K562 (cell line): Measurements from ENCODE around the gene ACSS2. TPM values are rescaled to one million over a fixed set of nuclear protein-coding genes. Genes with fewer than 3 reads are reported as not detected.

ENCODE experiments used
- ATAC-seq: fragments of 200-7000 bp; cut with Tn5 transposase; 3 replicates; pipeline ENCODE4 v1.9.1; 2020; ENCODE audit warnings: moderate library complexity
- BruUV-seq: library from RNA; stranded (reverse); fragments of 400-500 nt; replicated peaks from 2 replicates; lab custom pipeline; 2021; lab: Mats Ljungman, UMichigan
- CTCF ChIA-PET: fragments of 300-600 bp; formaldehyde crosslinking; extraction: SDS; loops from one replicate; lab custom pipeline; 2021; ENCODE audit warnings: low intra/inter-chr PET ratio; lab: Yijun Ruan, JAX
- POLR2A ChIA-PET: fragments of 300-600, 350-650 bp; sonication (Branson Sonifier 250); formaldehyde crosslinking; extraction: SDS; loops from one replicate; lab custom pipeline; 2021; ENCODE audit warnings: antibody characterized with exemption, inconsistent platforms; lab: Yijun Ruan, JAX
- DNase-seq, 4 experiments: peaks; one replicate each; pipeline versions ENCODE4 v3.0.0 to v3.0.0-alpha.2; 2011 to 2018; ENCODE audit warnings: low spot score in 3 of 4, mixed read lengths in 3 of 4; ENCODE audit errors: extremely low read depth in 1 of 4
- FAIRE-seq: peaks from 2 replicates; lab custom pipeline; 2011; peaks lifted over from hg19 to GRCh38; lab: Jason Lieb, UNC
- H2AFZ ChIP-seq: 2 replicates; pipeline ENCODE4 v1.6.0; 2011; ENCODE audit warnings: low read depth, low read length, control low read depth, inconsistent platforms
- H3K27ac ChIP-seq: fragments of 200-600 bp; 3 replicates; pipeline ENCODE4 v1.8.0; 2011; ENCODE audit warnings: low read depth, mild to moderate bottlenecking, control low read depth, inconsistent platforms, low read length, moderate library complexity, mixed read lengths; ENCODE audit errors: extremely low read depth
- H3K27me3 ChIP-seq, 2 experiments: fragments of 300-600 bp in 1 of 2; 2 replicates in 1 of 2; 3 replicates in 1 of 2; pipeline versions ENCODE4 v1.6.0 to v1.8.0; 2011; ENCODE audit warnings: inconsistent platforms in 2 of 2, low read length in 2 of 2, mild to moderate bottlenecking in 1 of 2, mixed read lengths in 1 of 2, moderate library complexity in 1 of 2; ENCODE audit not compliant: control insufficient read depth in 2 of 2, insufficient read depth in 2 of 2
- H3K36me3 ChIP-seq: fragments of 300-600 bp; 3 replicates; pipeline ENCODE4 v1.8.0; 2011; ENCODE audit warnings: mild to moderate bottlenecking, low read length, inconsistent platforms; ENCODE audit not compliant: control insufficient read depth, insufficient read depth
- H3K4me1 ChIP-seq, 2 experiments: fragments of 200-600 bp in 1 of 2; replicated peaks in 1 of 2; 2 replicates in 1 of 2; 3 replicates in 1 of 2; pipeline versions ENCODE4 v1.5.1 to v1.8.0; 2011; ENCODE audit warnings: inconsistent platforms in 2 of 2, low read length in 2 of 2, mild to moderate bottlenecking in 1 of 2, mixed read lengths in 1 of 2, moderate library complexity in 1 of 2; ENCODE audit not compliant: control insufficient read depth in 2 of 2, insufficient read depth in 2 of 2
- H3K4me2 ChIP-seq: 2 replicates; pipeline ENCODE4 v1.6.1; 2011; ENCODE audit warnings: low read length, control low read depth, inconsistent platforms, mixed read lengths; ENCODE audit not compliant: insufficient read depth
- H3K4me3 ChIP-seq: fragments of 200-600 bp; sonication (generic), shearing (Covaris generic); 2 replicates; pipeline ENCODE4 v1.5.1; 2016; ENCODE audit warnings: control low read depth, inconsistent platforms
- H3K79me2 ChIP-seq: fragments of 200-600 bp; 3 replicates; pipeline ENCODE4 v1.8.0; 2011; ENCODE audit warnings: low read length, inconsistent platforms; ENCODE audit not compliant: control insufficient read depth, insufficient read depth
- H3K9ac ChIP-seq, 2 experiments: 2 replicates each; pipeline versions ENCODE4 v1.6.0 to v1.6.1; 2011; ENCODE audit warnings: low read depth in 2 of 2, low read length in 2 of 2, control low read depth in 1 of 2, inconsistent platforms in 1 of 2, mild to moderate bottlenecking in 1 of 2, mixed read lengths in 1 of 2; ENCODE audit not compliant: insufficient read depth in 1 of 2
- H3K9me1 ChIP-seq: one replicate; pipeline ENCODE4 v1.6.0; 2011; ENCODE audit warnings: inconsistent platforms, mild to moderate bottlenecking, low read length, moderate library complexity; ENCODE audit not compliant: control insufficient read depth, insufficient read depth
- H3K9me3 ChIP-seq: replicated peaks from 2 replicates; pipeline ENCODE4 v1.5.1; 2011; ENCODE audit warnings: low read depth, low read length, inconsistent platforms; ENCODE audit not compliant: control insufficient read depth, insufficient read depth
- H4K20me1 ChIP-seq: replicated peaks from 2 replicates; pipeline ENCODE4 v1.6.1; 2011; ENCODE audit warnings: low read length, inconsistent platforms, mixed read lengths; ENCODE audit not compliant: control insufficient read depth, insufficient read depth
- BRD4 ChIP-seq: fragments of 200-600 bp; sonication (generic); IDR thresholded peaks from 2 replicates; pipeline ENCODE4 v1.6.1; 2017; ENCODE audit warnings: inconsistent platforms
- CHD4 ChIP-seq: fragments of 200-600 bp; sonication (generic); IDR thresholded peaks from 3 replicates; pipeline ENCODE4 v1.6.1; 2012; ENCODE audit warnings: low read depth, mild to moderate bottlenecking, mixed read lengths, low read length, inconsistent platforms; ENCODE audit not compliant: insufficient read depth, insufficient replicate concordance, poor library complexity, severe bottlenecking
- GMEB1 ChIP-seq: fragments of 250-450 bp; sonication (Bioruptor Pico); IDR thresholded peaks from 2 replicates; pipeline ENCODE4 v1.4.0; 2020; ENCODE audit warnings: mild to moderate bottlenecking
- MAFG ChIP-seq: fragments of 450-650 bp; conservative IDR thresholded peaks from 2 replicates; pipeline ENCODE4 v1.6.1; 2016; ENCODE audit warnings: missing genetic modification characterization, missing compliant biosample characterization
- STAT6 ChIP-seq: sonication (generic); formaldehyde crosslinking; IDR thresholded peaks from 2 replicates; pipeline ENCODE4 v1.8.1; 2023; ENCODE audit warnings: mild to moderate bottlenecking, missing genetic modification reagents
- TCFL5 ChIP-seq: fragments of 250-450 bp; sonication (Bioruptor Pico); conservative IDR thresholded peaks from 2 replicates; pipeline ENCODE4 v1.6.1; 2021; ENCODE audit warnings: mild to moderate bottlenecking, moderate library complexity, matching md5 sums
- THRA ChIP-seq: fragments of 450-650 bp; IDR thresholded peaks from 2 replicates; pipeline ENCODE4 v1.6.1; 2017; ENCODE audit warnings: mild to moderate bottlenecking, moderate library complexity
- ZBTB2 ChIP-seq: fragments of 450-650 bp; IDR thresholded peaks from 2 replicates; pipeline ENCODE4 v1.6.1; 2016; ENCODE audit warnings: antibody characterized with exemption
- ZNF165 ChIP-seq: fragments of 250-450 bp; sonication (Bioruptor Pico); IDR thresholded peaks from 2 replicates; pipeline ENCODE4 v1.4.0; 2020; ENCODE audit warnings: borderline replicate concordance
- ZNF707 ChIP-seq: fragments of 250-450 bp; sonication (Bioruptor Pico); conservative IDR thresholded peaks from 2 replicates; pipeline ENCODE4 v1.8.0; 2022; ENCODE audit warnings: inconsistent platforms, mild to moderate bottlenecking, moderate library complexity
- ZNF740 ChIP-seq, 3 experiments: fragments of 200-800 bp in 1 of 3; sonication (Bioruptor generic) in 1 of 3; sonication (generic) in 1 of 3; formaldehyde crosslinking in 1 of 3; IDR thresholded peaks; 2 replicates each; pipeline versions ENCODE4 v1.6.1 to v1.8.0; 2016 to 2022; ENCODE audit warnings: mild to moderate bottlenecking in 2 of 3, missing compliant biosample characterization in 2 of 3, missing genetic modification characterization in 2 of 3, missing genetic modification reagents in 1 of 3
- WGBS: fragments of 100-300 bp; shearing (Covaris generic); methylation state at CpG from one replicate; pipeline ENCODE4 v1.1.6; 2016; ENCODE audit warnings: low coverage, mixed read lengths; ENCODE audit not compliant: insufficient coverage; ENCODE audit errors: missing lambda C conversion rate; 5-methylcytosine and 5-hydroxymethylcytosine counted together
- in situ Hi-C: fragments of 300-500 bp; cut with MboI; formaldehyde crosslinking; loops from 4 replicates; pipeline ENCODE4 v1.15.0; 2018; ENCODE audit warnings: inconsistent platforms, mixed read lengths
- intact Hi-C: fragments of 100-400 bp; cut with micrococcal nuclease; formaldehyde crosslinking; loops from 2 replicates; pipeline ENCODE4 v1.14.2; 2022
- polyA plus RNA-seq, 8 experiments: library from polyadenylated mRNA; depleted of rRNA in 4 of 8; stranded (reverse) in 5 of 8; unstranded in 3 of 8; fragments of >200 nt; fragmentation: Nextera tagmentation in 2 of 8; fragmentation: Illumina TruSeq in 1 of 8; extraction: Ambion mirVana in 2 of 8; extraction: Trizol in 1 of 8; gene quantifications; 2 replicates each; pipeline versions ENCODE4 v1.2.1 to v1.2.3, GENCODE V29; 2011 to 2014; ENCODE audit warnings: inconsistent platforms in 1 of 8, missing spikeins in 1 of 8
- total RNA-seq, 7 experiments: library from RNA; depleted of rRNA in 6 of 7; stranded (reverse); fragments of >200 nt in 6 of 7; fragmentation: Illumina TruSeq in 2 of 7; extraction: Trizol in 2 of 7; gene quantifications; 2 replicates each; pipeline versions ENCODE4 v1.2.1 to v1.2.3, GENCODE V29; 2011 to 2021; ENCODE audit warnings: low replicate concordance in 1 of 7

The ACSS2 gene
- total and polyA plus RNA-seq, 9 of the 15 experiments (the other 6 are each of a cell fraction or from before 2014, with no cell fraction given), result 21.9 to 246 (median 66.2) TPM

GRCh38 chr20:34881689-34882088 lies 5.3 kb downstream of the ACSS2 start:
- Histone ChIP-seq H3K4me2 (no peak overlapping the region), H3K9me3 (peaks cover under 1% of the 10 kb centered on the region), H2AFZ (no peak overlapping the region), H3K9me1 (no peaks in the 10 kb centered on the region), H3K4me1 (peaks cover 20 to 25% of the 10 kb centered on the region in 2 experiments; a peak in 4 of 5 replicates), H3K9ac (no peak overlapping the region), H4K20me1 (no peaks in the 10 kb centered on the region), H3K36me3 (peaks cover 57% of the 10 kb centered on the region), H3K4me3 (no peak overlapping the region), H3K79me2 (peaks cover 39% of the 10 kb centered on the region), H3K27ac (no peak overlapping the region), H3K27me3 (no peaks in the 10 kb centered on the region)
- no TSS peak for BruUV-seq
- ChIA-PET CTCF (no interaction called here), POLR2A (interaction anchor here (1.2 kb wide), 1 partner anchor 46 kb away, joined by 4 read pairs; no protein-coding TSS in a partner anchor)
- in situ Hi-C loops, result no loop called here
- intact Hi-C loops, result no loop called here
- no peak for ATAC-seq
- no peak for DNase-seq
- no peak for FAIRE-seq
- 47% methylated on average over 2 of the region's 2 CpGs for WGBS
- TF ChIP-seq STAT6, result no peak
- no peak for TF ChIP-seq ZNF707 (CRISPR knock-in tag)
- TF ChIP-seq ZNF740 (CRISPR knock-in tag; IDR thresholded peaks at IDR 0.05), result no peak
- no peak for TF ChIP-seq ZNF740 (tag; IDR thresholded peaks at IDR 0.05)
- TF ChIP-seq TCFL5, result no peak
- no peak for TF ChIP-seq MAFG
- TF ChIP-seq BRD4, result no peak
- TF ChIP-seq GMEB1, result no peak
- TF ChIP-seq CHD4, result no peak
- TF ChIP-seq ZBTB2, result no peak
- no peak for TF ChIP-seq THRA
- TF ChIP-seq ZNF165, result no peak
